SH-SY5Y (cell line): Measurements from ENCODE around the gene ZNF365.

ENCODE experiments used
- GATA2 ChIP-seq: IDR thresholded peaks from 2 replicates; pipeline ENCODE4 v1.6.1; 2011; ENCODE audit warnings: mild to moderate bottlenecking, low read depth, low read length
- GATA3 ChIP-seq: IDR thresholded peaks from 2 replicates; pipeline ENCODE4 v1.6.1; 2011; ENCODE audit warnings: low read depth, mild to moderate bottlenecking, low read length, moderate library complexity

DNA sequence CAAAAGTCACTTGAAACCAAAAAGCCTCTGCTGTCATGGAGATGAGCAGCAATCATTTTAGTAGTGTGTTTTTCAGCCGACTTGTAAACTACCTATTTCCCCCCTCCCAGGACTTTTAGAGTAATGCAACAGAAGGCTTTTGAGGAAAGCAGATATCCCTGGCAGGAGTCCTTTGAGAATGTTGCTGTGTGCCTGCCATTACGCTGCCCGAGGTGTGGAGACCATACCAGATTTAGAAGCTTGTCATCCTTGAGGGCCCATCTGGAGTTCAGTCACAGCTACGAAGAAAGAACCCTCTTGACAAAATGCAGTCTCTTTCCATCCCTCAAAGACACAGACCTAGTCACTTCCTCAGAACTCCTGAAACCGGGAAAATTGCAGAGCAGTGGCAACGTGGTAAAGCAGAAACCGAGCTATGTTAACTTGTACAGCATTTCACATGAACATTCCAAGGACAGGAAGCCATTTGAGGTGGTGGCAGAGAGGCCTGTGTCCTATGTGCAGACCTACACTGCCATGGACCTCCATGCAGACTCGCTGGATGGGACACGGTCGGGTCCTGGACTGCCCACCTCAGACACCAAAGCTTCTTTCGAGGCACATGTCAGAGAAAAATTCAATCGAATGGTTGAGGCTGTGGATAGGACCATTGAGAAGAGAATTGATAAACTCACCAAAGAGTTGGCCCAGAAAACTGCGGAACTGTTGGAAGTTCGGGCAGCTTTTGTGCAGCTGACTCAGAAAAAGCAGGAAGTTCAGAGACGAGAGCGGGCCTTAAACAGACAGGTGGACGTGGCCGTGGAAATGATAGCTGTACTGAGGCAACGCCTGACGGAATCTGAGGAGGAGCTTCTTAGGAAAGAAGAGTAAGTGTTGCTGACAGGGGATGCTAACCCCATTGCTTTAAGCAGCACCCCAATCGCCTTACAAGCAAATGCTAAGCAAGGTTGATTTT is 2.2 kb downstream of the ZNF365 start:
- TF ChIP-seq GATA3 (no peak), GATA2 (no peak)
